ENCODE measurements around the gene CRYGN. TPM values are rescaled to one million over a fixed set of nuclear protein-coding genes. Genes with fewer than 3 reads are reported as not detected.

The CRYGN gene
- total RNA-seq, 4 donors from 2014 or later: 0.73 to 2.9 (median 2.4) TPM; not detected in 1

- Histone ChIP-seq H3K27ac (peak overlapping the region; percentile 33 to 57), H3K9me3 (no peaks in the 10 kb centered on the region), H3K27me3 (no peaks in the 10 kb centered on the region), H3K4me3 (peak overlapping the region in 1 of 2 donors; percentile 45), H3K36me3 (no peaks in the 10 kb centered on the region), H3K4me1 (no peaks in the 10 kb centered on the region)
- no peak for TF ChIP-seq CTCF (IDR thresholded peaks at IDR 0.05)
- no peak for TF ChIP-seq POLR2A (IDR thresholded peaks at IDR 0.05)
- DNase-seq: no peak
- intact Hi-C loops (cut with DNase I; ENCODE audit: low total_unique reads): loop anchor here (5.0 kb wide), 1 partner anchor 81 kb away; no protein-coding TSS in a partner anchor
These were observed 7.9 kb upstream of the CRYGN start for GRCh38 chr7:151447901-151448260.

- intact Hi-C loops (cut with DNase I; ENCODE audit: low total_unique reads): loop anchor here (5.0 kb wide), 1 partner anchor 80 kb away; no protein-coding TSS in a partner anchor
- no peaks in the 10 kb centered on the region for H3K9me3 ChIP-seq
- H3K4me1 ChIP-seq: no peaks in the 10 kb centered on the region
- H3K27me3 ChIP-seq: no peaks in the 10 kb centered on the region
- H3K36me3 ChIP-seq: no peaks in the 10 kb centered on the region
- H3K4me3 ChIP-seq: no peak overlapping the region
- no peak overlapping the region for H3K27ac ChIP-seq
- TF ChIP-seq POLR2A (IDR thresholded peaks at IDR 0.05): no peak
- TF ChIP-seq CTCF (IDR thresholded peaks at IDR 0.05): no peak
- peak; percentile 18 to 19 for DNase-seq
These were observed 7.4 kb upstream of the CRYGN start for GRCh38 chr7:151447312-151447711.

GRCh38 chr7:151446412-151446811 is 6.5 kb upstream of the CRYGN start:
- Histone ChIP-seq H3K4me1 (peaks cover 0 to 5% of the 10 kb centered on the region in 2 donors), H3K36me3 (no peaks in the 10 kb centered on the region), H3K27me3 (no peaks in the 10 kb centered on the region), H3K9me3 (no peaks in the 10 kb centered on the region), H3K27ac (no peak overlapping the region), H3K4me3 (no peak overlapping the region)
- DNase-seq: peak in 1 of 2 donors; percentile 11
- intact Hi-C loops (cut with DNase I; ENCODE audit: low total_unique reads): loop anchor here (5.0 kb wide), 1 partner anchor 79 kb away; no protein-coding TSS in a partner anchor
- TF ChIP-seq POLR2A (IDR thresholded peaks at IDR 0.05): no peak
- no peak for TF ChIP-seq CTCF (IDR thresholded peaks at IDR 0.05)

GRCh38 chr7:151444632-151445031 is 4.7 kb upstream of the CRYGN start:
- intact Hi-C loops (cut with DNase I; ENCODE audit: low total_unique reads): loop anchor here (5.0 kb wide), 1 partner anchor 77 kb away; no protein-coding TSS in a partner anchor
- no peak for DNase-seq
- Histone ChIP-seq H3K27me3 (no peaks in the 10 kb centered on the region), H3K4me3 (no peak overlapping the region), H3K27ac (no peak overlapping the region), H3K4me1 (peaks cover 11 to 16% of the 10 kb centered on the region in 2 donors), H3K9me3 (no peaks in the 10 kb centered on the region), H3K36me3 (no peaks in the 10 kb centered on the region)
- TF ChIP-seq CTCF (IDR thresholded peaks at IDR 0.05) (no peak), POLR2A (IDR thresholded peaks at IDR 0.05) (no peak)

- H3K27me3 ChIP-seq: no peaks in the 10 kb centered on the region
- no peaks in the 10 kb centered on the region for H3K9me3 ChIP-seq
- H3K27ac ChIP-seq: peak overlapping the region; percentile 91
- peaks cover 11 to 18% of the 10 kb centered on the region in 2 donors for H3K4me1 ChIP-seq
- no peak overlapping the region for H3K4me3 ChIP-seq
- H3K36me3 ChIP-seq: no peaks in the 10 kb centered on the region
- intact Hi-C loops (cut with DNase I; ENCODE audit: low total_unique reads): no loop called here
- peak; percentile 17 to 25 for DNase-seq
- TF ChIP-seq CTCF (IDR thresholded peaks at IDR 0.05): no peak
- TF ChIP-seq POLR2A (IDR thresholded peaks at IDR 0.05): no peak
These were observed 3.0 kb upstream of the CRYGN start for GRCh38 chr7:151442776-151443496.

Measured in uterus (tissue), 4 donors.